ENCODE measurements around the gene NCOA5. TPM values are rescaled to one million over a fixed set of nuclear protein-coding genes. Genes with fewer than 3 reads are reported as not detected.

NCOA5 gene
- total RNA-seq, 1 donor from 2014 or later: 26.2 TPM

GRCh38 chr20:46113113-46113470 lies 23.3 kb upstream of the NCOA5 start:
- Mint-ChIP-seq H3K9me3 (ENCODE audit: low read depth) (no peaks in the 10 kb centered on the region), H3K4me3 (ENCODE audit: unreplicated experiment) (no peak overlapping the region), H3K36me3 (ENCODE audit: low read depth) (no peaks in the 10 kb centered on the region), H3K27ac (ENCODE audit: unreplicated experiment) (no peak overlapping the region), H3K4me1 (ENCODE audit: low read depth) (peaks cover 7% of the 10 kb centered on the region), H3K27me3 (ENCODE audit: low read depth) (peaks cover 60% of the 10 kb centered on the region)
- TF ChIP-seq, protein P1, sequence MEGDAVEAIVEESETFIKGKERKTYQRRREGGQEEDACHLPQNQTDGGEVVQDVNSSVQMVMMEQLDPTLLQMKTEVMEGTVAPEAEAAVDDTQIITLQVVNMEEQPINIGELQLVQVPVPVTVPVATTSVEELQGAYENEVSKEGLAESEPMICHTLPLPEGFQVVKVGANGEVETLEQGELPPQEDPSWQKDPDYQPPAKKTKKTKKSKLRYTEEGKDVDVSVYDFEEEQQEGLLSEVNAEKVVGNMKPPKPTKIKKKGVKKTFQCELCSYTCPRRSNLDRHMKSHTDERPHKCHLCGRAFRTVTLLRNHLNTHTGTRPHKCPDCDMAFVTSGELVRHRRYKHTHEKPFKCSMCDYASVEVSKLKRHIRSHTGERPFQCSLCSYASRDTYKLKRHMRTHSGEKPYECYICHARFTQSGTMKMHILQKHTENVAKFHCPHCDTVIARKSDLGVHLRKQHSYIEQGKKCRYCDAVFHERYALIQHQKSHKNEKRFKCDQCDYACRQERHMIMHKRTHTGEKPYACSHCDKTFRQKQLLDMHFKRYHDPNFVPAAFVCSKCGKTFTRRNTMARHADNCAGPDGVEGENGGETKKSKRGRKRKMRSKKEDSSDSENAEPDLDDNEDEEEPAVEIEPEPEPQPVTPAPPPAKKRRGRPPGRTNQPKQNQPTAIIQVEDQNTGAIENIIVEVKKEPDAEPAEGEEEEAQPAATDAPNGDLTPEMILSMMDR (IDR thresholded peaks at IDR 0.05): no peak
- no peak for DNase-seq (ENCODE audit: low spot score)

- peaks cover 1% of the 10 kb centered on the region for H3K4me1 Mint-ChIP-seq (ENCODE audit: low read depth)
- H3K4me3 Mint-ChIP-seq (ENCODE audit: unreplicated experiment): no peak overlapping the region
- no peaks in the 10 kb centered on the region for H3K36me3 Mint-ChIP-seq (ENCODE audit: low read depth)
- no peak overlapping the region for H3K27ac Mint-ChIP-seq (ENCODE audit: unreplicated experiment)
- H3K9me3 Mint-ChIP-seq (ENCODE audit: low read depth): no peaks in the 10 kb centered on the region
- TF ChIP-seq, protein P1 (IDR thresholded peaks at IDR 0.05): no peak
- peaks cover 63% of the 10 kb centered on the region for H3K27me3 Mint-ChIP-seq (ENCODE audit: low read depth)
- no peak for DNase-seq (ENCODE audit: low spot score)
Observed at GRCh38 chr20:46112430-46113112, 22.8 kb upstream of the NCOA5 start.

DNA sequence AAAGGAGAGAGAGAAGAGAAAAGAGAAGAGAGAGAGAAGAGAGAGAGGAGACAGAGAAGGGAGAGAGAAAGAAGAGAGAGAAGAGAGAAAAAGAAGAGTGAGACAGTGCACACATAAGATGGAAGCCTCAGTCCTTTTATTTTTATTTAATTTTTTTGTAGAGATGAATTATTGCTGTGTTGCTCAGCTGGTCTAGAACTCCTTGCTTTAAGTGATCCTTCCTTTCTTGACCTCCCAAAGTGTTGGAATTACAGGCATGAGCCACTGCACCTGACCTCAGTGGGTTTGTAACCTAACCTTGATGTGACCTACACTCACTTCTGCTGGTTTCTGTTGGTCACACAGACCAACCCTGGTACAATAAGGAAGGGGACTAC lies 22.1 kb upstream of the NCOA5 start:
- TF ChIP-seq, protein P1 (IDR thresholded peaks at IDR 0.05): no peak
- H3K36me3 Mint-ChIP-seq (ENCODE audit: low read depth): no peaks in the 10 kb centered on the region
- H3K27ac Mint-ChIP-seq (ENCODE audit: unreplicated experiment): no peak overlapping the region
- no peaks in the 10 kb centered on the region for H3K9me3 Mint-ChIP-seq (ENCODE audit: low read depth)
- no peaks in the 10 kb centered on the region for H3K4me1 Mint-ChIP-seq (ENCODE audit: low read depth)
- peaks cover 69% of the 10 kb centered on the region for H3K27me3 Mint-ChIP-seq (ENCODE audit: low read depth)
- DNase-seq (ENCODE audit: low spot score): no peak
- no peak overlapping the region for H3K4me3 Mint-ChIP-seq (ENCODE audit: unreplicated experiment)

DNA sequence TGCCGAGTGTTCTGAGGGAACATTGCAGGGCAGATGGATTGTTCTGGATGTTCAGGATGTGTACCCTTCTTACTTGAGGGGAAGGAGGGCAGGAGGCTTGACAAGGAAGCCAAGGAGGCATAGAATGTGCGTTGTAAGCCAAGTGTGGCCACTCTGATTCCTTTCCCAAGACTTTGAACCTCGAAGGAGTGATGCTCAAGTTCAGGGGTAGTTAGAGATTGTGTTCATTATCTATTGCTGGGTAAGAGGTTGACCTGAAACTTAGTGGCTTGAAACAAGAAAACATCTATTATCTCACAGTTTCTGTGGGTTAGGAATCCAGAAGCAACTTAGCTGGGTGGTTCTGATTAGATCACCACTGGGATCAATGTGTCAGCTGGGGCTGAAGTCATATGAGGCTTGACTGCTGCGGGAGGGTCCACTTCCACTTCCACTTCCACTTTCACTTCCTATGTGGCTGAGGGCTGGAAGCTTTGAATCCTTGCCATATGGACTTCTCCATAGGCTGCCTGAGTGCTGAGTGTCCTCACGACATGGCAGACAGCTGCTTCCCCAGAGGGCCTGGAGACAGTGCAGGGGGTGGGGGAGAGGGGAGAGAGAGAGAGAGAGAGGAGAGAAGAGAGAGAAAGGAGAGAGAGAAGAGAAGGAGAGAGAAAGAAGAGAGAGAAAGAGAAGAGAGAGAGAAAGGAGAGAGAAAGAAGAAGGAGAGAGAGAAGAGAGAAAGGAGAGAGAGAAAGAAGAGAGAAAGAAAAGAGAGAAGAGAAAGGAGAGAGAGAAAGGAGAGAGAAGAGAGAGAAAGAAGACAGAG lies 21.5 kb upstream of the NCOA5 start:
- Mint-ChIP-seq H3K4me3 (ENCODE audit: unreplicated experiment) (no peak overlapping the region), H3K36me3 (ENCODE audit: low read depth) (no peaks in the 10 kb centered on the region), H3K27me3 (ENCODE audit: low read depth) (peaks cover 70% of the 10 kb centered on the region), H3K4me1 (ENCODE audit: low read depth) (no peaks in the 10 kb centered on the region), H3K27ac (ENCODE audit: unreplicated experiment) (no peak overlapping the region), H3K9me3 (ENCODE audit: low read depth) (no peaks in the 10 kb centered on the region)
- TF ChIP-seq, protein P1 (IDR thresholded peaks at IDR 0.05): no peak
- DNase-seq (ENCODE audit: low spot score): no peak

GRCh38 chr20:46108976-46109375 lies 19.2 kb upstream of the NCOA5 start:
- DNase-seq (ENCODE audit: low spot score): no peak
- H3K9me3 Mint-ChIP-seq (ENCODE audit: low read depth): no peaks in the 10 kb centered on the region
- peaks cover 62% of the 10 kb centered on the region for H3K27me3 Mint-ChIP-seq (ENCODE audit: low read depth)
- no peaks in the 10 kb centered on the region for H3K4me1 Mint-ChIP-seq (ENCODE audit: low read depth)
- TF ChIP-seq, protein P1 (IDR thresholded peaks at IDR 0.05): no peak
- H3K27ac Mint-ChIP-seq (ENCODE audit: unreplicated experiment): no peak overlapping the region
- no peak overlapping the region for H3K4me3 Mint-ChIP-seq (ENCODE audit: unreplicated experiment)
- H3K36me3 Mint-ChIP-seq (ENCODE audit: low read depth): no peaks in the 10 kb centered on the region

Measured in chondrocyte (in vitro differentiated cells).